ENCODE data around the gene PIGA.

DNA sequence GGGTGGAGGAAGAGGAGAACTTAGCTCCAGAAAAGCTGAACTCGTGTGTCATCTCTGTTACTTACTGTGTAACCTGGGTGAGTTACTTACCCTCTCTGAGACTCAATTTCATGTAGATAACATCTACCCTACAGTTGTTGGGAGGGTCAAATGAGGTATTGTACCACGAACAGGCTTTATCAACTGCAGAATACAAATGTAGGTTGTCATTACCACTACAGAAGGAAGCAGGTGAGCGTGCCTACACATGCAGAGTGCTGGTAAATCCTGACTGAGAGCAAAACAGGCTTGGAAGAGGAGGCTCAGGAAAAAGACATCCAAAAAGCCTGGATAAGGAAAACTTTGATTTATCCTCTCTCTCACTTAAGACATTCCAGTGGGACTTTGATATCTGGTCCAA lies 7.2 kb downstream of the PIGA start:
- TF ChIP-seq, protein P1, sequence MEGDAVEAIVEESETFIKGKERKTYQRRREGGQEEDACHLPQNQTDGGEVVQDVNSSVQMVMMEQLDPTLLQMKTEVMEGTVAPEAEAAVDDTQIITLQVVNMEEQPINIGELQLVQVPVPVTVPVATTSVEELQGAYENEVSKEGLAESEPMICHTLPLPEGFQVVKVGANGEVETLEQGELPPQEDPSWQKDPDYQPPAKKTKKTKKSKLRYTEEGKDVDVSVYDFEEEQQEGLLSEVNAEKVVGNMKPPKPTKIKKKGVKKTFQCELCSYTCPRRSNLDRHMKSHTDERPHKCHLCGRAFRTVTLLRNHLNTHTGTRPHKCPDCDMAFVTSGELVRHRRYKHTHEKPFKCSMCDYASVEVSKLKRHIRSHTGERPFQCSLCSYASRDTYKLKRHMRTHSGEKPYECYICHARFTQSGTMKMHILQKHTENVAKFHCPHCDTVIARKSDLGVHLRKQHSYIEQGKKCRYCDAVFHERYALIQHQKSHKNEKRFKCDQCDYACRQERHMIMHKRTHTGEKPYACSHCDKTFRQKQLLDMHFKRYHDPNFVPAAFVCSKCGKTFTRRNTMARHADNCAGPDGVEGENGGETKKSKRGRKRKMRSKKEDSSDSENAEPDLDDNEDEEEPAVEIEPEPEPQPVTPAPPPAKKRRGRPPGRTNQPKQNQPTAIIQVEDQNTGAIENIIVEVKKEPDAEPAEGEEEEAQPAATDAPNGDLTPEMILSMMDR (IDR thresholded peaks at IDR 0.05) = no peak
- TF ChIP-seq POLR2A (IDR thresholded peaks at IDR 0.05) (no peak), POLR2AphosphoS5 (IDR thresholded peaks at IDR 0.05) (no peak)
